Spleen (tissue), 7 donors: Measurements from ENCODE around the gene KCNQ4.

ENCODE experiments used
- CTCF ChIP-seq, 11 experiments: fragments of 200-600 bp in 7 of 11; fragments of 450-650 bp in 4 of 11; sonication (generic) in 4 of 11; IDR thresholded peaks in 8 of 11; conservative IDR thresholded peaks in 3 of 11; 1 replicate in 7 of 11; 2 replicates in 4 of 11; pipeline versions ENCODE4 v1.4.0 to v1.8.0; 2016 to 2021; ENCODE audit warnings: antibody characterized with exemption in 11 of 11, inconsistent platforms in 4 of 11, mild to moderate bottlenecking in 1 of 11
- POLR2A ChIP-seq, 3 donors: fragments of 450-650 bp; IDR thresholded peaks; one replicate each; pipeline ENCODE4 v1.5.1; 2017; ENCODE audit warnings: antibody characterized with exemption in 3 of 3, mild to moderate bottlenecking in 1 of 3
- POLR2AphosphoS5 ChIP-seq, 3 donors: sonication (generic); formaldehyde crosslinking; IDR thresholded peaks; one replicate each; pipeline ENCODE4 v1.5.1; 2017; ENCODE audit warnings: antibody characterized with exemption in 3 of 3
- donor health status: DM: no; HTN: no; CAD: no; lungs with moderate emphysema.
- donor health status: DM: no; HTN: no; CAD: no.
- donor health status: DM: no; HTN: no; CAD: no.

DNA sequence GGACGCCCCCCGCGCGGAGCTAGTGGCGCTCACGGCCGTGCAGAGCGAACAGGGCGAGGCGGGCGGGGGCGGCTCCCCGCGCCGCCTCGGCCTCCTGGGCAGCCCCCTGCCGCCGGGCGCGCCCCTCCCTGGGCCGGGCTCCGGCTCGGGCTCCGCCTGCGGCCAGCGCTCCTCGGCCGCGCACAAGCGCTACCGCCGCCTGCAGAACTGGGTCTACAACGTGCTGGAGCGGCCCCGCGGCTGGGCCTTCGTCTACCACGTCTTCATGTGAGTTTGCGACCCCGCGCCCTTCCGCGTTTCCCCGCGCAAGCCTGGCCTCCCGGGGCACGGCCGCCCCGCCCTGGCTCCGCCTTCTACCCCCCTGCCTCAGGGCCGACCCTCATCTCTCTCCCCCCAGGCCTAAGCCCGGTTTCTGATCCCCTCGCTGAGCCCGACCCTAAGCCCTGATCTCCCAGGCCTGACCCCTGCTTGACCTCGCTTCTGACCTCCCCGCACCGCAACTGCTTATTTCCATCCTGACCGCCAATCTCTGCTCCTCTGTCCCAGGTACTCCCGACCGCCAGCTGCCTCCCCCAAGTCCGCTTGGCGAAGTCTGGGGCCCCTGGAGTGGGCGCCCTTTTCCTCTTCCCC lies 669 bp downstream of the KCNQ4 start:
- TF ChIP-seq CTCF (IDR thresholded peaks at IDR 0.05 in 8 of 11, conservative IDR thresholded peaks at IDR 0.05 in 3 of 11) (no peak), POLR2AphosphoS5 (IDR thresholded peaks at IDR 0.05) (no peak), POLR2A (IDR thresholded peaks at IDR 0.05) (no peak)
